ENCODE data around the gene ALDH9A1.
A peak's percentile ranks its signal among the peaks of the same experiment; 100 is the strongest.
"Not testable (repeated sequence)": the region's sequence is repeated elsewhere in the genome, so short reads cannot be mapped to it uniquely, and the experiment has no call there.

ALDH9A1 gene

GRCh38 chr1:165701922-165702321 is 3.6 kb upstream of the ALDH9A1 start:
- H3K9me3 Mint-ChIP-seq, H3K4me3 Mint-ChIP-seq, DNase-seq, ATAC-seq, H3K4me1 Mint-ChIP-seq: not testable (repeated sequence)
- peak overlapping the region in 1 of 2 donors; percentile 43 for H3K27ac Mint-ChIP-seq
- peaks cover 12% of the 10 kb centered on the region for H3K27me3 Mint-ChIP-seq

- Mint-ChIP-seq H3K27me3 (no peaks in the 10 kb centered on the region), H3K4me3 (peak overlapping the region; percentile 39 to 98), H3K9me3 (no peaks in the 10 kb centered on the region), H3K27ac (peak overlapping the region; percentile 30 to 57), H3K4me1 (peaks cover 23% of the 10 kb centered on the region)
- DNase-seq (no peak), ATAC-seq (no peak)
Observed at GRCh38 chr1:165699577-165699976, 1.2 kb upstream of the ALDH9A1 start.

GRCh38 chr1:165698761-165699052 is 345 bp upstream of the ALDH9A1 start:
- H3K9me3 Mint-ChIP-seq = no peaks in the 10 kb centered on the region
- no peak for ATAC-seq

GRCh38 chr1:165697491-165697880 is 876 bp downstream of the ALDH9A1 start:
- Mint-ChIP-seq H3K9me3 (no peaks in the 10 kb centered on the region), H3K27ac (peak overlapping the region in 1 of 2 donors; percentile 99), H3K27me3 (no peaks in the 10 kb centered on the region), H3K4me1 (peaks cover 23% of the 10 kb centered on the region), H3K4me3 (peak overlapping the region; percentile 97 to 98)
- ATAC-seq (no peak), DNase-seq (no peak)

More at GRCh38 chr1:165698761-165699052, 345 bp upstream of the ALDH9A1 start:
- H3K4me3 Mint-ChIP-seq = peak overlapping the region; percentile 97 to 98
- DNase-seq = no peak
- peaks cover 23% of the 10 kb centered on the region for H3K4me1 Mint-ChIP-seq
- H3K27me3 Mint-ChIP-seq = no peaks in the 10 kb centered on the region
- H3K27ac Mint-ChIP-seq = peak overlapping the region; percentile 91 to 99

DNA sequence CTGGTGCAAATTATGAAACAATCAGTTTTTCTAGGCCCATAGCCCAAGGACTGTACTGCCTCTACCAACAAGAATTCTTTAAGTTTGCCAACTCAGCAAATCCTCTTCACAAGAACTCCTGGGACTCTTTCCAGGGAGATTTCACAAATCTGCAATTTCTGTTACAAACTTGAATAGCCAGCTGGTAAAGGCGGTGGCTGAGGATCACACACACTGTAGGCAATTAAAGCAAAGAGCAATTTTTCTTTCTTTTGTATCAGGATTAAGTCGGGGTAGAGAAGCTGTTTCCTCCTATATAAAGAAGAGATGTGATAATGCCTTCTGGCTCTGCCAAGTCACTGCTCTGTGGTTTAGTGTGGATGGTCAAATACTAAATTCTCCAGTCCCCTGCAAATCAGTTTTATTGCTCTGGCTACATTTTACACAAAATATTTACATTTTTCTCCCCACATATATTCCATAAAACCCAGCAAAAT is 1.7 kb downstream of the ALDH9A1 start:
- DNase-seq = no peak
- H3K4me3 Mint-ChIP-seq = peak overlapping the region; percentile 67 to 97
- H3K4me1 Mint-ChIP-seq = peaks cover 29% of the 10 kb centered on the region
- H3K9me3 Mint-ChIP-seq = no peaks in the 10 kb centered on the region
- no peak for ATAC-seq
- H3K27ac Mint-ChIP-seq = peak overlapping the region in 1 of 2 donors; percentile 80
- H3K27me3 Mint-ChIP-seq = no peaks in the 10 kb centered on the region

GRCh38 chr1:165695031-165695430 is 3.3 kb downstream of the ALDH9A1 start:
- DNase-seq (no peak), ATAC-seq (no peak)
- Mint-ChIP-seq H3K9me3 (no peaks in the 10 kb centered on the region), H3K4me3 (no peak overlapping the region), H3K27me3 (no peaks in the 10 kb centered on the region), H3K27ac (no peak overlapping the region), H3K4me1 (peaks cover 38% of the 10 kb centered on the region)

- ATAC-seq = no peak
- peaks cover 8% of the 10 kb centered on the region in 2 donors for H3K9me3 Mint-ChIP-seq
- DNase-seq = no peak
- no peaks in the 10 kb centered on the region for H3K27me3 Mint-ChIP-seq
- H3K4me1 Mint-ChIP-seq = peaks cover 58% of the 10 kb centered on the region
- H3K27ac Mint-ChIP-seq = peak overlapping the region in 1 of 2 donors; percentile 57
- H3K4me3 Mint-ChIP-seq = no peak overlapping the region
Observed at GRCh38 chr1:165688046-165688445, 10.3 kb downstream of the ALDH9A1 start.

- DNase-seq (no peak), ATAC-seq (no peak)
- H3K4me3 Mint-ChIP-seq = peak overlapping the region in 1 of 2 donors; percentile 14
- peaks cover 8% of the 10 kb centered on the region in 2 donors for H3K9me3 Mint-ChIP-seq
- H3K4me1 Mint-ChIP-seq = peaks cover 55% of the 10 kb centered on the region
- no peaks in the 10 kb centered on the region for H3K27me3 Mint-ChIP-seq
- H3K27ac Mint-ChIP-seq = peak overlapping the region in 1 of 2 donors; percentile 80
Observed at GRCh38 chr1:165686971-165687433, 11.4 kb downstream of the ALDH9A1 start.

- Mint-ChIP-seq H3K4me1 (peaks cover 49% of the 10 kb centered on the region), H3K4me3 (peak overlapping the region in 1 of 2 donors; percentile 14)
Observed at GRCh38 chr1:165686121-165686970, 12.0 kb downstream of the ALDH9A1 start.

DNA sequence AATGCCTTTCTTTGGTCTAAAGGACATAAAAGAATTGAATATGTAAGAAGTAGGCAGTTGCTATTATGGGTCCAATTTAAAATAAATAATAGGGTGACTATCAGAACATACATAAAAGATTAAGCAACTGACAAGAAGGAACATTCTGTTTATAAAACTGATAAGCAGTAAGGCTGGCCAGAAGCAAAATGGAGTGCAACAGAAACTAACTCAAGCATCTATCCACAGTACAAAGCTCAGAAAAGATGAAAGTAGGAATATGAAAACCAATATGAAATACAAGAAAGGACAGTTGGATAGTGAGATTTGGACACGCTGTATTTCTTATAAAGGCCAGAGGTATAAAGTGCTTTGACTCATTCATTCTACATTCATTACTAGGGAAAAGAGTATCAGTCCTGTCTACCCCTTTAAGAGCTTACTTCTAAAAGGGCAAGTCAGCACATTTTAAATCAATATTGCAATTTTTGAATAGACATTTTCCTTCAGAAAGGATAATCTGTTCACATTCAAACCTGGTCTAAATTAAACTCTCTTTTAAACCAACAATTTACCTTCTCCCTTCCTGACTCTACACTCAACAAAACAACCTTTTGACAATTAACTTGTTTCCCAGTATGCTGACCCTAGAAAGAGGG is 14.4 kb downstream of the ALDH9A1 start:
- H3K4me1 Mint-ChIP-seq = peaks cover 54% of the 10 kb centered on the region
- H3K27me3 Mint-ChIP-seq = no peaks in the 10 kb centered on the region
- ATAC-seq (no peak), DNase-seq (no peak)
- peaks cover 8% of the 10 kb centered on the region in 2 donors for H3K9me3 Mint-ChIP-seq
- H3K4me3 Mint-ChIP-seq = no peak overlapping the region
- peak overlapping the region in 1 of 2 donors; percentile 37 for H3K27ac Mint-ChIP-seq

More at GRCh38 chr1:165686121-165686970, 12.0 kb downstream of the ALDH9A1 start:
- Mint-ChIP-seq H3K27me3 (no peaks in the 10 kb centered on the region), H3K27ac (peak overlapping the region; percentile 38 to 41), H3K9me3 (peaks cover 8% of the 10 kb centered on the region in 2 donors)
- ATAC-seq (no peak), DNase-seq (no peak)

GRCh38 chr1:165680773-165681172 is 17.6 kb downstream of the ALDH9A1 start:
- DNase-seq, H3K4me3 Mint-ChIP-seq, H3K9me3 Mint-ChIP-seq, H3K27me3 Mint-ChIP-seq, ATAC-seq: not testable (repeated sequence)
- H3K27ac Mint-ChIP-seq = peak overlapping the region in 1 of 2 donors; percentile 55
- peaks cover 36% of the 10 kb centered on the region for H3K4me1 Mint-ChIP-seq

- ATAC-seq (no peak), DNase-seq (no peak)
Observed at GRCh38 chr1:165680303-165680702, 18.1 kb downstream of the ALDH9A1 start.

GRCh38 chr1:165679282-165680036 is 18.9 kb downstream of the ALDH9A1 start:
- Mint-ChIP-seq H3K4me3 (no peak overlapping the region), H3K27me3 (no peaks in the 10 kb centered on the region), H3K9me3 (no peaks in the 10 kb centered on the region), H3K4me1 (peaks cover 29% of the 10 kb centered on the region), H3K27ac (no peak overlapping the region)
- DNase-seq (no peak), ATAC-seq (no peak)

More at GRCh38 chr1:165680303-165680702, 18.1 kb downstream of the ALDH9A1 start:
- no peak overlapping the region for H3K4me3 Mint-ChIP-seq
- no peak overlapping the region for H3K27ac Mint-ChIP-seq
- H3K27me3 Mint-ChIP-seq = no peaks in the 10 kb centered on the region
- H3K9me3 Mint-ChIP-seq = no peaks in the 10 kb centered on the region
- H3K4me1 Mint-ChIP-seq = peaks cover 35% of the 10 kb centered on the region

DNA sequence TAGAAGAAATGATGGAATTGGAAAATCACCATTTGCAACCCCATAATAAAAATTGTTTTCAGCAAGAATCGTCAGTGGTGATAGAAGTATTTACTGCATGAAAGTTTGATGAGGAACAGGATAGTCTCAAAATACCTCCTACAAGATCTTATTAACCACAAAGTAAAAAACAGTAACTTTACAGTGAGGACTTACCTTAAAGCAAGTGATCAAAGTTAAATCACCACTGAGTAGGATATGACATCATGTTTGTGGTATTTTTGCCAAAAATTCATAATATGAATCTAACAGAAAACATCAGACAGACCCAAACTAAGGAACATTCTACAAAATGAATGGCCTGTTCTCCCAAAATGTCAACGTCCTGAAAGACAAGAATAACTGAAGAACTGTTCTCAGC is 19.9 kb downstream of the ALDH9A1 start:
- H3K4me3 Mint-ChIP-seq = no peak overlapping the region
- no peaks in the 10 kb centered on the region for H3K27me3 Mint-ChIP-seq
- ATAC-seq = peak; percentile 68
- no peak for DNase-seq
- H3K4me1 Mint-ChIP-seq = peaks cover 24% of the 10 kb centered on the region
- H3K9me3 Mint-ChIP-seq = no peaks in the 10 kb centered on the region
- peak overlapping the region in 1 of 2 donors; percentile 78 for H3K27ac Mint-ChIP-seq

DNA sequence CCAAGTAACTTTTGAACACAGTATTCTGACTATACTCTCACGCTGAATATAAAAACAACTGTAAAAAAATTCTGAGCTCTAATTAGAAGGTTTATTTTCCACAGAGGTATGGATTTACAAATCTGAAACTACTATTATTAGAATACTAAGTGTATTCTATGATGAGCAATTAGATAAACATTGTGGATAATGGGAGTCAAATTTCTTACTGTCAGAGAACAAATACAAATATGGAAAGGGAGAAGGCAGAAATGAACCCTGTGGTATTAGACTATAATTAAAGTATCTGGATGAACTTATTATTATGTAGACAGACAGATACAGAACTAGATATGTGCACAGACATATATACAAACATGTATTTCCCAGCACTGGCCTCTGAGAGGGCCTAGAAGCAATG is 22.6 kb downstream of the ALDH9A1 start:
- no peaks in the 10 kb centered on the region for H3K9me3 Mint-ChIP-seq
- no peak overlapping the region for H3K4me3 Mint-ChIP-seq
- DNase-seq (no peak), ATAC-seq (no peak)
- H3K4me1 Mint-ChIP-seq = peaks cover 24% of the 10 kb centered on the region
- no peaks in the 10 kb centered on the region for H3K27me3 Mint-ChIP-seq
- no peak overlapping the region for H3K27ac Mint-ChIP-seq

Measured in stimulated activated naive CD8-positive, alpha-beta T cell treated with anti-CD3 and anti-CD28 coated beads, Interleukin-15, amount 100 ng/mL, for 72 hours (primary cell).